IMR-90 (cell line): ENCODE data around the gene KRT71. TPM values are rescaled to one million over a fixed set of nuclear protein-coding genes. Genes with fewer than 3 reads are reported as not detected.

Experiments used
- ATAC-seq: fragments of 200-7000 bp; cut with Tn5 transposase; 2 replicates; pipeline ENCODE4 v1.9.1; 2020; ENCODE audit warnings: low read depth, mild to moderate bottlenecking, moderate library complexity
- BruUV-seq: library from RNA; stranded (reverse); fragments of 400-500 nt; replicated peaks from 2 replicates; lab custom pipeline; 2021; lab: Mats Ljungman, UMichigan
- CTCF ChIA-PET: fragments of 300-600 bp; formaldehyde crosslinking; extraction: SDS; loops from one replicate; lab custom pipeline; 2021; ENCODE audit warnings: antibody characterized with exemption; lab: Yijun Ruan, JAX
- POLR2A ChIA-PET: fragments of 300-600 bp; sonication (Branson Sonifier 250); formaldehyde crosslinking; loops from one replicate; lab custom pipeline; 2022; ENCODE audit warnings: antibody characterized with exemption; ENCODE audit not compliant: unreplicated experiment; lab: Charles Lee
- DNase-seq: peaks from one replicate; pipeline ENCODE4 v3.0.0; 2013
- H2AFZ ChIP-seq: replicated peaks from 2 replicates; pipeline ENCODE3; 2013; ENCODE audit warnings: low read length, mild to moderate bottlenecking; ENCODE audit not compliant: poor library complexity
- H2AK5ac ChIP-seq: 2 replicates; pipeline ENCODE4 v1.6.1; 2013; ENCODE audit warnings: low read depth, low read length, inconsistent platforms
- H2AK9ac ChIP-seq: replicated peaks from 2 replicates; pipeline ENCODE3; 2013; ENCODE audit warnings: mild to moderate bottlenecking, low read depth, low read length, moderate library complexity; ENCODE audit not compliant: poor library complexity
- H2BK120ac ChIP-seq: 2 replicates; pipeline ENCODE4 v1.6.1; 2013; ENCODE audit warnings: low read depth, low read length, inconsistent platforms
- H2BK15ac ChIP-seq: 3 replicates; pipeline ENCODE4 v1.6.1; 2013; ENCODE audit warnings: low read depth, low read length, inconsistent platforms
- H2BK20ac ChIP-seq: 2 replicates; pipeline ENCODE4 v1.6.1; 2013; ENCODE audit warnings: low read depth, mild to moderate bottlenecking, inconsistent platforms, low read length, moderate library complexity
- H2BK5ac ChIP-seq: 2 replicates; pipeline ENCODE4 v1.6.1; 2013; ENCODE audit warnings: mild to moderate bottlenecking, low read depth, low read length, inconsistent platforms; ENCODE audit not compliant: poor library complexity, severe bottlenecking
- H3K14ac ChIP-seq: replicated peaks from 2 replicates; pipeline ENCODE4 v1.6.1; 2013; ENCODE audit warnings: low read depth, low read length, inconsistent platforms
- H3K18ac ChIP-seq: 2 replicates; pipeline ENCODE4 v1.6.1; 2013; ENCODE audit warnings: low read depth, low read length, control low read depth
- H3K23ac ChIP-seq: 2 replicates; pipeline ENCODE4 v1.6.1; 2013; ENCODE audit warnings: low read depth, low read length, inconsistent platforms
- H3K27ac ChIP-seq: 2 replicates; pipeline ENCODE4 v1.5.1; 2013; ENCODE audit warnings: mild to moderate bottlenecking, control low read depth, low read length; ENCODE audit not compliant: insufficient read depth
- H3K27me3 ChIP-seq: 2 replicates; pipeline ENCODE4 v1.6.1; 2013; ENCODE audit warnings: low read length; ENCODE audit not compliant: control insufficient read depth, insufficient read depth
- H3K36me3 ChIP-seq: 2 replicates; pipeline ENCODE4 v1.6.1; 2013; ENCODE audit warnings: low read length, mixed read lengths; ENCODE audit not compliant: control insufficient read depth, insufficient read depth
- H3K4ac ChIP-seq: 2 replicates; pipeline ENCODE4 v1.6.1; 2013; ENCODE audit warnings: low read depth, low read length, inconsistent platforms
- H3K4me1 ChIP-seq: 2 replicates; pipeline ENCODE4 v1.6.1; 2013; ENCODE audit warnings: low read length, mixed read lengths; ENCODE audit not compliant: control insufficient read depth, insufficient read depth
- H3K4me2 ChIP-seq: 2 replicates; pipeline ENCODE4 v1.6.1; 2013; ENCODE audit warnings: low read depth, mild to moderate bottlenecking, control low read depth, low read length, moderate library complexity
- H3K4me3 ChIP-seq: 2 replicates; pipeline ENCODE4 v1.5.1; 2013; ENCODE audit warnings: low read depth, mild to moderate bottlenecking, control low read depth, low read length, moderate library complexity; ENCODE audit not compliant: insufficient read depth
- H3K56ac ChIP-seq: 2 replicates; pipeline ENCODE4 v1.6.1; 2013; ENCODE audit warnings: low read length, inconsistent platforms; ENCODE audit not compliant: insufficient read depth; ENCODE audit errors: extremely low read depth
- H3K79me1 ChIP-seq, 2 experiments: 2 replicates each; pipeline ENCODE4 v1.6.1; 2013; ENCODE audit warnings: low read length in 2 of 2, inconsistent platforms in 1 of 2, low read depth in 1 of 2
- H3K9ac ChIP-seq: 2 replicates; pipeline ENCODE4 v1.6.1; 2013; ENCODE audit warnings: low read depth, low read length, control low read depth
- H3K9me1 ChIP-seq: 2 replicates; pipeline ENCODE4 v1.6.1; 2013; ENCODE audit warnings: low read length, inconsistent platforms; ENCODE audit not compliant: insufficient read depth
- H3K9me3 ChIP-seq: 2 replicates; pipeline ENCODE4 v1.6.1; 2013; ENCODE audit warnings: low read length; ENCODE audit not compliant: control insufficient read depth, insufficient read depth
- H4K20me1 ChIP-seq: 2 replicates; pipeline ENCODE4 v1.6.1; 2013; ENCODE audit warnings: low read length, inconsistent platforms; ENCODE audit not compliant: insufficient read depth
- H4K5ac ChIP-seq: 2 replicates; pipeline ENCODE4 v1.6.1; 2013; ENCODE audit warnings: mild to moderate bottlenecking, low read depth, low read length, control low read depth
- H4K8ac ChIP-seq, 2 experiments: 2 replicates each; pipeline ENCODE4 v1.6.1; 2013; ENCODE audit warnings: low read depth in 2 of 2, low read length in 2 of 2, control low read depth in 1 of 2, inconsistent platforms in 1 of 2
- H4K91ac ChIP-seq: 2 replicates; pipeline ENCODE4 v1.6.1; 2013; ENCODE audit warnings: low read depth, low read length, inconsistent platforms; ENCODE audit not compliant: insufficient read depth
- BHLHE40 ChIP-seq: fragments of 150-350 bp; IDR thresholded peaks from 2 replicates; pipeline ENCODE4 v1.6.1; 2016; ENCODE audit warnings: mild to moderate bottlenecking, low read depth, low read length
- CEBPB ChIP-seq: IDR thresholded peaks from 2 replicates; pipeline ENCODE4 v1.6.1; 2012; ENCODE audit warnings: low read depth, low read length, improper control_type of control experiment
- CHD1 ChIP-seq: IDR thresholded peaks from 2 replicates; pipeline ENCODE4 v1.6.1; 2012; ENCODE audit warnings: low read depth, low read length, improper control_type of control experiment
- FOS ChIP-seq: fragments of 150-350 bp; IDR thresholded peaks from 2 replicates; pipeline ENCODE4 v1.6.1; 2016; ENCODE audit warnings: low read depth, low read length
- MAFK ChIP-seq: IDR thresholded peaks from 2 replicates; pipeline ENCODE4 v1.6.1; 2012; ENCODE audit warnings: low read depth, low read length, improper control_type of control experiment
- MAZ ChIP-seq: IDR thresholded peaks from 2 replicates; pipeline ENCODE4 v1.6.1; 2012; ENCODE audit warnings: low read depth, mild to moderate bottlenecking, low read length, improper control_type of control experiment, moderate library complexity, borderline replicate concordance
- MXI1 ChIP-seq: IDR thresholded peaks from 2 replicates; pipeline ENCODE4 v1.6.1; 2012; ENCODE audit warnings: low read depth, mild to moderate bottlenecking, low read length, moderate library complexity, borderline replicate concordance
- NFE2L2 ChIP-seq: fragments of 150-350 bp; IDR thresholded peaks from 2 replicates; pipeline ENCODE4 v1.6.1; 2016; ENCODE audit warnings: low read depth, mild to moderate bottlenecking, low read length
- POLR2A ChIP-seq: IDR thresholded peaks from 2 replicates; pipeline ENCODE4 v1.6.1; 2012; ENCODE audit warnings: mild to moderate bottlenecking, low read depth, low read length
- RCOR1 ChIP-seq: IDR thresholded peaks from 2 replicates; pipeline ENCODE4 v1.6.1; 2012; ENCODE audit warnings: mild to moderate bottlenecking, low read length, improper control_type of control experiment; ENCODE audit not compliant: insufficient replicate concordance
- SMC3 ChIP-seq: fragments of 150-350 bp; IDR thresholded peaks from 2 replicates; pipeline ENCODE4 v1.6.1; 2016; ENCODE audit warnings: low read depth, mild to moderate bottlenecking, antibody characterized with exemption, low read length, moderate library complexity
- USF2 ChIP-seq: fragments of 150-350 bp; IDR thresholded peaks from 2 replicates; pipeline ENCODE4 v1.6.1; 2017; ENCODE audit warnings: mild to moderate bottlenecking, antibody characterized with exemption, low read length, low read depth
- WGBS, 2 experiments: methylation state at CpG; one replicate each; pipeline versions ENCODE4 v1.1.5 to v1.1.7; 2013; ENCODE audit warnings: missing lambda C conversion rate in 2 of 2; ENCODE audit not compliant: insufficient read length in 1 of 2; ENCODE audit errors: extremely low coverage in 2 of 2; 5-methylcytosine and 5-hydroxymethylcytosine counted together
- dilution Hi-C: fragments of 300-500 bp; cut with HindIII; formaldehyde crosslinking; loops from one replicate; pipeline ENCODE4 v1.14.3; 2018; ENCODE audit warnings: low sequenced_read_pairs; ENCODE audit not compliant: unreplicated experiment
- in situ Hi-C: fragments of 300-500 bp; cut with MboI; formaldehyde crosslinking; loops from 3 replicates; pipeline ENCODE4 v1.14.3; 2019; ENCODE audit warnings: low sequenced_read_pairs, inconsistent platforms, mixed read lengths
- intact Hi-C: fragments of 100-400 bp; cut with micrococcal nuclease; formaldehyde crosslinking; loops from 2 replicates; pipeline ENCODE4 v1.10.0; 2022
- polyA plus RNA-seq, 3 experiments: library from polyadenylated mRNA; depleted of rRNA; stranded (reverse); fragments of >200 nt; gene quantifications; 2 replicates each; pipeline ENCODE4 v1.2.3, GENCODE V29; 2012; ENCODE audit warnings: low replicate concordance in 1 of 3
- total RNA-seq: library from RNA; depleted of rRNA; stranded (reverse); fragments of >200 nt; gene quantifications from 2 replicates; pipeline ENCODE4 v1.2.3, GENCODE V29; 2012
- TF ChIP-seq, protein P1 (sequence below): conservative IDR thresholded peaks from 2 replicates; pipeline ENCODE4 v1.5.1; 2012; ENCODE audit warnings: mild to moderate bottlenecking, low read depth, low read length, improper control_type of control experiment
- TF ChIP-seq, protein P2 (sequence below): fragments of 150-350 bp; IDR thresholded peaks from 2 replicates; pipeline ENCODE4 v1.6.1; 2016; ENCODE audit warnings: low read depth, mild to moderate bottlenecking, low read length, moderate library complexity, borderline replicate concordance

Gene KRT71
- total and polyA plus RNA-seq, 2 of the 4 experiments (the other 2 are of a cell fraction): not detected

DNA sequence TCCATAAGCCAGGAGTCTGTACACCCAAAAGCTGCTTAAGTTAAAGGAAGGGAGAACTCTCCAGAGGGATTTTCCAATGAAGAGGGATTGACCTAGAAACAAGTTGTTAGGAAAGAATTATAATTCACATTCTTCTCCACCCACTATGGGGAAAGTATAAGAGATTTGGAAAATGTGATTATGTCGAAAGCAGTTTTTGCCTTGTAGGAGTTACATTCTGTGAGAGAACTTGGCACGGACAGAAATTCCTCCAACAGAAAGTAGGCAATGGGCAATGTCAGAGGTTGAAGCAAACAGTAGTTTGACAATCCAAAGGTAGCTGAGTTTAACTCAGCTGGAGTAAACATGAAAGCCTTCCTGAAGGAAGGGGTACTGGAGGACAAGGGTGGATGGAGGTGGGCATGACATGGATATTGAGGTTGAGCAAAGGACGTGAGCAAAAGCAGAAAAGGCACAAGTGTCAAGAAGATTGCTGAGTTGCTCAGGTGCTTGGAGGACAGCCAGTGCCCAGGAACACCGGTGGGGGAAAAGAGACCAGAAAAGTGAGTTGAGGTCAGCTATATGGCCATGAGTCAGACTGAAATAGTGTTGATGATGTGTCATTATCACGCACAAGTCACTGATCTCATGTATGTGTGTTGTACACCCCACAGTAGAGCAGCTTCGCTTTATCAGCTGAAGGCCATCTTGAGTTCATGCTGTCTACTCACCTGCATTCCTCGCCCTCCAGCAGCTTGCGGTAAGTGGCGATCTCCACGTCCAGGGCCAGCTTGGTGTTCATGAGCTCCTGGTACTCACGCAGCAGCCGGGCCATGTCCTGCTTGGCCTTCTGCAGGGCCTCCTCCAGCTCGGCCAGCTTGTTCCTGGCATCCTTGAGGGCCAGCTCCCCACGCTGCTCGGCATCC lies 36.8 kb downstream of the KRT71 start:
- H3K27me3 ChIP-seq: peaks cover 24% of the 10 kb centered on the region
- no peak for ATAC-seq
- H4K8ac ChIP-seq: no peak overlapping the region
- H2AFZ ChIP-seq: no peak overlapping the region
- no peak overlapping the region for H3K4ac ChIP-seq
- no peaks in the 10 kb centered on the region for H3K9me1 ChIP-seq
- no peak overlapping the region for H3K4me2 ChIP-seq
- BruUV-seq: no TSS peak
- H3K23ac ChIP-seq: no peak overlapping the region
- in situ Hi-C loops: no loop called here
- H3K27ac ChIP-seq: no peak overlapping the region
- no peak overlapping the region for H3K18ac ChIP-seq
- H3K9me3 ChIP-seq: no peaks in the 10 kb centered on the region
- H3K36me3 ChIP-seq: no peaks in the 10 kb centered on the region
- no peak overlapping the region for H2BK15ac ChIP-seq
- WGBS, 2 experiments: 80% methylated on average over 9 of the region's 15 CpGs; no CpG with 5 or more reads in 1 of the 2 experiments
- H4K91ac ChIP-seq: no peak overlapping the region
- H3K79me1 ChIP-seq: no peaks in the 10 kb centered on the region
- no peak overlapping the region for H2AK9ac ChIP-seq
- H2AK5ac ChIP-seq: no peak overlapping the region
- H3K14ac ChIP-seq: no peak overlapping the region
- no peak overlapping the region for H2BK5ac ChIP-seq
- H3K4me3 ChIP-seq: no peak overlapping the region
- no peaks in the 10 kb centered on the region for H3K4me1 ChIP-seq
- no peak for DNase-seq
- no peak overlapping the region for H2BK20ac ChIP-seq
- dilution Hi-C loops: no loop called here
- no peaks in the 10 kb centered on the region; the same call in 1 of the 2 replicates for H4K20me1 ChIP-seq
- H4K5ac ChIP-seq: no peak overlapping the region
- H3K9ac ChIP-seq: no peak overlapping the region
- H3K56ac ChIP-seq: no peak overlapping the region
- H2BK120ac ChIP-seq: no peak overlapping the region
- POLR2A ChIA-PET: no interaction called here
- CTCF ChIA-PET: interaction anchor here (0.8 kb wide), 1 partner anchor 17 kb away, joined by 3 read pairs; no protein-coding TSS in a partner anchor
- intact Hi-C loops: no loop called here
- no peak for TF ChIP-seq RCOR1
- TF ChIP-seq CEBPB: no peak
- TF ChIP-seq POLR2A: no peak
- TF ChIP-seq BHLHE40: no peak
- no peak for TF ChIP-seq CHD1
- no peak for TF ChIP-seq SMC3
- no peak for TF ChIP-seq MXI1
- no peak for TF ChIP-seq FOS
- TF ChIP-seq, protein P1, sequence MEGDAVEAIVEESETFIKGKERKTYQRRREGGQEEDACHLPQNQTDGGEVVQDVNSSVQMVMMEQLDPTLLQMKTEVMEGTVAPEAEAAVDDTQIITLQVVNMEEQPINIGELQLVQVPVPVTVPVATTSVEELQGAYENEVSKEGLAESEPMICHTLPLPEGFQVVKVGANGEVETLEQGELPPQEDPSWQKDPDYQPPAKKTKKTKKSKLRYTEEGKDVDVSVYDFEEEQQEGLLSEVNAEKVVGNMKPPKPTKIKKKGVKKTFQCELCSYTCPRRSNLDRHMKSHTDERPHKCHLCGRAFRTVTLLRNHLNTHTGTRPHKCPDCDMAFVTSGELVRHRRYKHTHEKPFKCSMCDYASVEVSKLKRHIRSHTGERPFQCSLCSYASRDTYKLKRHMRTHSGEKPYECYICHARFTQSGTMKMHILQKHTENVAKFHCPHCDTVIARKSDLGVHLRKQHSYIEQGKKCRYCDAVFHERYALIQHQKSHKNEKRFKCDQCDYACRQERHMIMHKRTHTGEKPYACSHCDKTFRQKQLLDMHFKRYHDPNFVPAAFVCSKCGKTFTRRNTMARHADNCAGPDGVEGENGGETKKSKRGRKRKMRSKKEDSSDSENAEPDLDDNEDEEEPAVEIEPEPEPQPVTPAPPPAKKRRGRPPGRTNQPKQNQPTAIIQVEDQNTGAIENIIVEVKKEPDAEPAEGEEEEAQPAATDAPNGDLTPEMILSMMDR: no peak
- no peak for TF ChIP-seq MAFK
- TF ChIP-seq NFE2L2: no peak
- TF ChIP-seq, protein P2, sequence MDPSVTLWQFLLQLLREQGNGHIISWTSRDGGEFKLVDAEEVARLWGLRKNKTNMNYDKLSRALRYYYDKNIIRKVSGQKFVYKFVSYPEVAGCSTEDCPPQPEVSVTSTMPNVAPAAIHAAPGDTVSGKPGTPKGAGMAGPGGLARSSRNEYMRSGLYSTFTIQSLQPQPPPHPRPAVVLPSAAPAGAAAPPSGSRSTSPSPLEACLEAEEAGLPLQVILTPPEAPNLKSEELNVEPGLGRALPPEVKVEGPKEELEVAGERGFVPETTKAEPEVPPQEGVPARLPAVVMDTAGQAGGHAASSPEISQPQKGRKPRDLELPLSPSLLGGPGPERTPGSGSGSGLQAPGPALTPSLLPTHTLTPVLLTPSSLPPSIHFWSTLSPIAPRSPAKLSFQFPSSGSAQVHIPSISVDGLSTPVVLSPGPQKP: no peak
- TF ChIP-seq MAZ: no peak
- TF ChIP-seq USF2: no peak
